Right lobe of liver (tissue), 6 donors: ENCODE measurements around the gene TFG. TPM values are rescaled to one million over a fixed set of nuclear protein-coding genes. Genes with fewer than 3 reads are reported as not detected.

Experiments
- ATAC-seq, 4 donors: fragments of 200-7000 bp; cut with Tn5 transposase; one replicate each; pipeline ENCODE4 v1.9.1; 2020; ENCODE audit warnings: mild to moderate bottlenecking in 4 of 4, moderate library complexity in 4 of 4
- DNase-seq, 3 donors: peaks; one replicate each; pipeline ENCODE4 v3.0.0-alpha.2; 2020
- H3K27ac ChIP-seq, 3 donors: fragments of 200-600 bp; one replicate each; pipeline ENCODE4 v1.8.0; 2022
- H3K27me3 ChIP-seq, 2 donors: fragments of 200-600 bp; one replicate each; pipeline ENCODE4 v1.8.0; 2022
- H3K36me3 ChIP-seq, 4 donors: fragments of 200-600 bp; sonication (generic) in 1 of 4; one replicate each; pipeline versions ENCODE4 v1.5.1 to v1.8.0; 2017 to 2022; ENCODE audit warnings: control low read depth in 1 of 4
- H3K4me1 ChIP-seq, 4 donors: fragments of 200-600 bp; sonication (generic) in 1 of 4; one replicate each; pipeline versions ENCODE4 v1.5.1 to v1.8.0; 2017 to 2022; ENCODE audit warnings: control low read depth in 1 of 4
- H3K4me3 ChIP-seq, 3 donors: fragments of 200-600 bp; one replicate each; pipeline ENCODE4 v1.8.0; 2022
- H3K9me3 ChIP-seq, 4 donors: fragments of 200-600 bp; sonication (generic) in 1 of 4; one replicate each; pipeline versions ENCODE4 v1.5.1 to v1.8.0; 2017 to 2022; ENCODE audit warnings: control low read depth in 1 of 4
- CTCF ChIP-seq, 4 donors: fragments of 200-600 bp in 3 of 4; fragments of 450-650 bp in 1 of 4; IDR thresholded peaks; one replicate each; pipeline versions ENCODE4 v1.5.1 to v1.8.0; 2016 to 2022; ENCODE audit warnings: antibody characterized with exemption in 4 of 4, mild to moderate bottlenecking in 2 of 4
- POLR2A ChIP-seq: fragments of 450-650 bp; IDR thresholded peaks from one replicate; pipeline ENCODE4 v1.6.1; 2017; ENCODE audit warnings: antibody characterized with exemption, mild to moderate bottlenecking
- whole genome bisulfite sequencing: methylation state at CpG from one replicate; pipeline ENCODE4 v1.1.6; 2018; ENCODE audit warnings: low coverage, low lambda C conversion rate; ENCODE audit not compliant: insufficient coverage; ENCODE audit errors: missing lambda C conversion rate; 5-methylcytosine and 5-hydroxymethylcytosine counted together
- intact Hi-C, 2 donors: fragments of 100-400 bp; cut with DNase I; formaldehyde crosslinking; loops; one replicate each; pipeline versions ENCODE4 v1.11.2 to v1.14.1; 2022
- total RNA-seq, 6 experiments: library from RNA; depleted of rRNA in 2 of 6; stranded (reverse); fragments of >200 nt in 2 of 6; fragmentation: NEBNext Ultra II Directional in 3 of 6; extraction: Animal tissue kit (Norgen Biotek cat#: 25700) in 3 of 6; gene quantifications; one replicate each; pipeline versions ENCODE4 v1.1.0 to v1.2.4, GENCODE V29; 2016 to 2023
- donor health status: DM: no; HTN: yes; CAD: no.
- donor health status: DM: no; HTN: no; CAD: no.
- donor health status: DM: no; HTN: no; CAD: no.
- donor health status: DM: no; HTN: yes; CAD: no.
- donor health status: DM: no; HTN: yes; CAD: no.

The TFG gene
- total RNA-seq, 6 experiments from 2014 or later = 54.7 to 91.6 (median 71.5) TPM

GRCh38 chr3:100696161-100696560, 13.1 kb upstream of the TFG start:
- intact Hi-C loops = no loop called here
- no peak overlapping the region for H3K27ac ChIP-seq
- H3K4me1 ChIP-seq = peaks cover 0 to 46% (median 18%) of the 10 kb centered on the region in 4 donors
- no peak overlapping the region for H3K4me3 ChIP-seq
- WGBS = 61% methylated on average over 3 of the region's 3 CpGs
- TF ChIP-seq POLR2A (no peak), CTCF (IDR thresholded peaks at IDR 0.05) (no peak)
- ATAC-seq (no peak), DNase-seq (no peak)
- H3K27me3 ChIP-seq = no peaks in the 10 kb centered on the region
- H3K9me3 ChIP-seq = no peaks in the 10 kb centered on the region
- no peaks in the 10 kb centered on the region for H3K36me3 ChIP-seq

GRCh38 chr3:100697172-100697571, 12.1 kb upstream of the TFG start:
- Histone ChIP-seq H3K9me3 (no peaks in the 10 kb centered on the region), H3K4me1 (peaks cover 0 to 41% (median 17%) of the 10 kb centered on the region in 4 donors), H3K4me3 (no peak overlapping the region), H3K36me3 (no peaks in the 10 kb centered on the region), H3K27ac (peak overlapping the region in 1 of 3 donors; percentile 1), H3K27me3 (no peaks in the 10 kb centered on the region)
- intact Hi-C loops = no loop called here
- DNase-seq (peak in 2 of 3 donors; percentile 57 to 79), ATAC-seq (peak in 3 of 4 donors; percentile 15 to 94 (median 90))
- 57% methylated on average over 2 of the region's 7 CpGs for WGBS
- TF ChIP-seq CTCF (IDR thresholded peaks at IDR 0.05) (no peak), POLR2A (no peak)

DNA sequence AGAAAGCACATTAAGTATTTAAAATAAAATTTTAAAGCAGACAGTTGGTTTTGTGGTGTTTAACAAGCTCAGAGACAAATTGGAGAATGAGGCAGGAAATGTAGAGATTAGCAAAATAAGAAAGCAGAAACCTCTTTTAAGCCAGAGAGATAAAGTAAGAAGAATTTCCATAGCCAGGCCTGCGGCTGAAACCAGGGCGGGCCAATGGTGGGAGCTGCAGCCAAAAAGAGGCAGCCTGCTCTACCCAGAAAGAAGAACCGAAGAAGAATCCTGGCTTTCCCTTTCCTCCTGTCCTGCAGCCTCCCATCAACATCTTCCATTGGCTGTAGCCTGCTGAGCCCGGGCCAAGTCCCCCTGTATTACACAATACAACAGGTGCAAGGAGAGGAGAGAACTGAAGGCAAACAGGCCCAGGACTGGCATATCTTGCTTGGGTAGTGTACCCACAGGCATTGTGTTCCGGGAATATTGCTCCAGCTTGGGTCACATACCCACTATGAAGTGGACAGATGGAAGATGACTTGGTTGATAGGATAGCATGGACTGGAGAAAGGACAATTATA, 11.5 kb upstream of the TFG start:
- Histone ChIP-seq H3K4me3 (no peak overlapping the region), H3K4me1 (peaks cover 0 to 40% (median 16%) of the 10 kb centered on the region in 4 donors), H3K36me3 (no peaks in the 10 kb centered on the region), H3K9me3 (no peaks in the 10 kb centered on the region), H3K27ac (peak overlapping the region; percentile 1 to 26 (median 6)), H3K27me3 (no peaks in the 10 kb centered on the region)
- 0% methylated on average over 1 of the region's 5 CpGs for WGBS
- ATAC-seq = peak; percentile 60 to 87 (median 80)
- intact Hi-C loops = no loop called here
- TF ChIP-seq CTCF (IDR thresholded peaks at IDR 0.05) = no peak
- no peak for TF ChIP-seq POLR2A
- DNase-seq = peak; percentile 49 to 74 (median 65)

DNA sequence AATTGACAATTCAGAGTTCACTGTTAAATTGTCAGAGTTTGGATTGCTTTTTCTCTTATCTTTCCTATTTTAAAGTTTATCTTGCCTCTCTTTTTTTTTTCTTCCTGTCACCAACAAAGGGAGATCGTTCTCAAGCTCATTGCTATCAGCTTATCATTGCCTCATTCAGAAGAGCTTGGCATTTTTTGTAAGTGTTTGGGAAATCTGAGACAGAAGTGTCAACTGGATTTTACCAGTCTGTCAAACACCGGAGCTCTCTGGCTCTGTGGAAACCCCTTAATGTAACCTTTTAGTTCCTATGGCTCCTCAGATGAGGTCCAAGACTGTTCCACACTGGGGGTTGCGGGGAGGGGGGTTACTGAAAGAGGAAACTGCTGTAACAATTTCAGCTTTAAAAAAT, 10.6 kb upstream of the TFG start:
- intact Hi-C loops = no loop called here
- no peaks in the 10 kb centered on the region for H3K36me3 ChIP-seq
- no peaks in the 10 kb centered on the region for H3K9me3 ChIP-seq
- H3K27me3 ChIP-seq = no peaks in the 10 kb centered on the region
- peak overlapping the region in 1 of 3 donors; percentile 26 for H3K27ac ChIP-seq
- no peak overlapping the region for H3K4me3 ChIP-seq
- 32% methylated on average over 3 of the region's 3 CpGs for WGBS
- TF ChIP-seq CTCF (IDR thresholded peaks at IDR 0.05) (no peak), POLR2A (no peak)
- H3K4me1 ChIP-seq = peaks cover 0 to 34% (median 13%) of the 10 kb centered on the region in 4 donors
- DNase-seq (no peak), ATAC-seq (peak in 3 of 4 donors; percentile 8 to 62 (median 13))
